ENCODE data around the gene PROK1.

GRCh38 chr1:110455151-110455550 lies 4.2 kb downstream of the PROK1 start:
- TF ChIP-seq CEBPB (IDR thresholded peaks at IDR 0.05; ENCODE audit: low read depth, low read length) (no peak), FOS (IDR thresholded peaks at IDR 0.05; ENCODE audit: low read depth, low read length) (no peak)
